Testis (tissue), 2 donors: ENCODE measurements around the gene KIF2C.

Source experiments
- CTCF ChIP-seq, 3 experiments: fragments of 450-650 bp in 2 of 3; fragments of 200-600 bp in 1 of 3; sonication (generic) in 1 of 3; IDR thresholded peaks; one replicate each; pipeline ENCODE4 v1.5.1; 2016 to 2019; ENCODE audit warnings: antibody characterized with exemption in 3 of 3, mild to moderate bottlenecking in 2 of 3, moderate library complexity in 1 of 3
- POLR2A ChIP-seq: fragments of 450-650 bp; IDR thresholded peaks from one replicate; pipeline ENCODE4 v1.6.1; 2017; ENCODE audit warnings: antibody characterized with exemption, mild to moderate bottlenecking, moderate library complexity

DNA sequence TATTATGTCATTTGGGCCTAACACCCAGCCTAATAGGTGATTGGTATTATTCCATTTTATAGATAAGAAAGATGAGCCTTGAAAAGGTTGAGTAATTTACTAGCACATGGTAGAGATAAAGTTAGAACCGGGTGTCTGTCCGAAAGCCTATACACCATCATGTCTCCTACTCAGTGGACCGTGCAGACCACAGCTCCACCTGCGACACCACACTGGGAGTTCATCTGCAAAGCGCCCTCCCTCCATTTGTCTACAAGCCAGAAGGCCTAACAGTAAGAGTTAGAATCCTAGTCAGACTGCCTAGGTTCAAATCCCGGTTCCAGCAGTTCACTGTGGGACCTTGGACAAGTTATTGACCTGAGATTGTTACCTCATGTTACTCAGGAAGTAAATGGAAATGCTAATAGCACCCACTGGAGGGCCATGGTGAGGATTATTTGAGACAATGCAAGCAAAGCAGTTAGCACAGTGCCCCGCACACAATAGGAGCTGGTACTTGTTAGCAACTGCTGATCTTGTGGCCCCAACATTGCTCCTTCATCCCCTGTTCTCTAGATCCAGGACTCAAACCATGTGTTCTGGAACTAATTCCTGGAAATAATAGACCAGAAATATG is 44.7 kb upstream of the KIF2C start:
- TF ChIP-seq CTCF (IDR thresholded peaks at IDR 0.05) (no peak), POLR2A (no peak)
